NCI-H1694 treated with DMSO at 0.1 percent for 48 hours (cell line): Measurements from ENCODE around the gene ZCCHC13.
"Not testable (repeated sequence)": the region's sequence is repeated elsewhere in the genome, so short reads cannot be mapped to it uniquely, and the experiment has no call there.

Experiments
- DNase-seq: peaks from one replicate; lab custom pipeline; 2025; lab: John Stamatoyannopoulos, UW

ZCCHC13 gene

DNA sequence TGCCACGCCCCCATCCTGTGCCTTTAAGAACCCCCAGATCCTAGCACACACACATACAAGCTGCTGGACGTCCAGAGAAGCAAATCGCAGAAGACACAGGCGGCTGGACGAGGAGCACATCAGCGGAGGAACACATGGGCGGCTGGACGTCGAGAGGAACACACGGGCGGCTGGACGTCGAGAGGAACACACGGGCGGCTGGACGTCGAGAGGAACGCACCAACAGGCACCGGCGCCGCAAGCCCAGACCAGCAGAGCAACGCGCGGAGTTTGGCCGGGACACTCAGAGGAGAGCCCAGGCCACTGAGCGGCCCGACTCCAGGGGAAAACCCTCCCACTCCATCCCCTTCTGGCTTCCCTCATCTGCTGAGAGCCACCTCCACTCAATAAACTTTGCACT is 17.2 kb downstream of the ZCCHC13 start:
- DNase-seq = no peak

DNA sequence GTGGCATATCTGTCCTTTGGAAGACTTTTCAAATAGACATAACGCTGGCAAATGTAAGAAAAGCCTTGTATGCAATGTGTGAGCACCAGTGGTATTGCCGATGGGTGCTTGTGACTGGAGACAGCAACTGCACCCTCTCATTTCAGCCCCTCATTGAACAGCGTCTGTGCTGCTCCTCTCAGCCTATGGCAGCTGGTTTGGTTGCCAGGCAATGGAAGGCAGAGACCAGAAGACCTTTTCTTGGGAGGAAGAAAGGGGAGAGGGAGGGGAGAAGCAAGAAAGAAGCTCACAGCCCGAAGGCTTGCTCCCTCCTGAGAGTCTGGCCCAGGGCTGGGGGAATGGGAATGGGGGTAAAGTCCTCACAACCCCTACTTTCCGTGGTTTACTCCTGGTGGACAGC is 20.2 kb downstream of the ZCCHC13 start:
- DNase-seq = no peak

DNA sequence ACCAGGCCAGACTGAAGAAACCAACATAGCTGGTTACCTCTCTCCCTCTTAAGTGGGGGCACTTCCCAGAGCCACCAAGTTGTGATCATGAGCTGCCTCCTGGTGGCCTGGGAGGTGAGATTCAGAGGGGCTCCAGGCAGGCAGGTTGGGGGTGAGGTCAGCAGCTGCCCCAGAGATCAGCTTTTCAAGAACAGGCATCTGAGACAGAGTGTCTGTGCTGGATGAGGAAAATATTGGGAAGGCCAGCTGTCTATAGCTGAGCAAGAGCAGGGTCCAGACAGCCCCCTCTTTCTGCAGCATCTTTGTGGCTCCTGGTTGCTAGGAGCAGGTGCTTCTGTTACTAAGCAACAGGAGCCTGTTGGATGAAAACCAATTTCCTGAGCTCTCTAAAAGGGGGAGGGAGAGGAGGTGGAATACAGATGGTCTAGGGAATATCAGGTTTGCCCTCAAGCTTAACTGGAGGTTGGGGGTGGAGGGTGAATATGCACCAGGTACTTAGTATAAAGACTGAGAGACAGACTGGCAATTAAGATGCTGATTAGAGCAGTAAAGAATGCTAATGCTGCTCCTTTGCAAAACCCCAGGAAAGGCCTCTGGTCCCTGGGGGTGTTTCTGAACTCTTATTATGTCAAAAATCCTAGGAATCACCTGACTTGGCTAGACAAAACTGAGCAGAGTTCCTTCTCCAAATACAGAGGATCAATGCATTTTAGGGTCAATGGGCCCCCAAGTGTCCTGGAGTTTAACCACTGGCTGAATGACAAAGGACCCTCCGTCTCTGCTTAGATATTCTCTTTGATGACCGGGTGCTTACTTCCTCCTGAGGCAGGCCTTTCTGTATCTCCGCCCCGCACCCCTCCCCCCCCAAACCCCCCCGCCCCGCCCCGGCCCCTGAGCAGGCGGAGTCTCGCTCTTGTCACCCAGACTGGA is 21.4 kb downstream of the ZCCHC13 start:
- peak; percentile 50 for DNase-seq

DNA sequence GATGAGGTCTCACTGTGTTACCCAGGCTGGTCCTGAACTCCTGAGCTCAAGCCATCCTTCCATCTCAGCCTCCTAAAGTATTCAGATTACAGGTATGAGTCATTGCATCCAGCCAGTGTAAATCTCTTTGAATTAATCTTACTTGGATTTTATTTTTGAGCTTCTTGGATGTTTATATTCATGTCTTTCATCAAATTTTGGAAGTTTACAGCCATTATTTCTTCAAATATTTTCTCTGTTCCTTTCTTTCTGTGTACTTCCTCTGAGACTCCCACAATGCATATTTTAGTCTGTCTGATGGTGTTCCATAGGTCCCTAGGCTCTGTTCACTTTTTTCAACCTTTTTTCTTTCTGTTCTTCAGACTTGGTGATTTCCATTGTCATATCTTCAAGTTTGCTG is 34.9 kb downstream of the ZCCHC13 start:
- DNase-seq = no peak

DNA sequence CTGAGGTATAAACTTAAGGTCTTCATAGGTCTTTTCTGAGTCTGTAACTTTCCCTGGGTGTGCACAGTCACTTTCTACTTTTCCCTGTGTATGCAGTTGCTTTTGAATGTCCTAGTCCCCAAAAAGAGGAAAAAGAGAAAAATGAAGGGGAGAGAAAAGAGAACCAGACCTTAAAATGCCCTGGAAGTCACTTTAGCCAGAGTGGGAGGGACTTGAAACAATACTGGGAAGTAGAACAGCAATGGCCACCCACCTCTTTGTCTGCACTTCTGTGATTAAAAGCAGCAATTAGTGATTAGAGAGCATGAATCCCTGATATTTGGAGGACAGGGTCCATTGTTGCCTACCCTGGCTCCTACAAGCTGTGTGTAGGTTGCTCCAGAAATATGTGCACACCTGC is 36.1 kb downstream of the ZCCHC13 start:
- DNase-seq = no peak

DNA sequence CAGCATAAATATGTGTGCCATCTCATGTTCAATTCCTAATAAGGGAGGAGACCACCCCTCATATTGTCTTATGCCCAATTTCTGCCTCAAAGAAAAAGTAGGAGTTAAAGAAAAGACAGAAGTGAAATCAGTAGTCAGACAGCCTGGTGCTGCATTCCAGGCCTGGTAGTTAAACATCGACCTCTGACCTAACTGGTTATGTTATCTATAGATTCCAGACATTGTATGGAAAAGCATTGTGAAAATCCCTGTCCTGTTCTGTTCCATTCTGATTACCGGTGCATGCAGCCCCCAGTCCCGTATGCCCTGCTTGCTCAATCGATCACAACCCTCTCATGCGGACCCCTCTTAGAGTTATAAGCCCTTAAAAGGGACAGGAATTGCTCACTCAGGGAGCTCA is 38.2 kb downstream of the ZCCHC13 start:
- not testable (repeated sequence) for DNase-seq

DNA sequence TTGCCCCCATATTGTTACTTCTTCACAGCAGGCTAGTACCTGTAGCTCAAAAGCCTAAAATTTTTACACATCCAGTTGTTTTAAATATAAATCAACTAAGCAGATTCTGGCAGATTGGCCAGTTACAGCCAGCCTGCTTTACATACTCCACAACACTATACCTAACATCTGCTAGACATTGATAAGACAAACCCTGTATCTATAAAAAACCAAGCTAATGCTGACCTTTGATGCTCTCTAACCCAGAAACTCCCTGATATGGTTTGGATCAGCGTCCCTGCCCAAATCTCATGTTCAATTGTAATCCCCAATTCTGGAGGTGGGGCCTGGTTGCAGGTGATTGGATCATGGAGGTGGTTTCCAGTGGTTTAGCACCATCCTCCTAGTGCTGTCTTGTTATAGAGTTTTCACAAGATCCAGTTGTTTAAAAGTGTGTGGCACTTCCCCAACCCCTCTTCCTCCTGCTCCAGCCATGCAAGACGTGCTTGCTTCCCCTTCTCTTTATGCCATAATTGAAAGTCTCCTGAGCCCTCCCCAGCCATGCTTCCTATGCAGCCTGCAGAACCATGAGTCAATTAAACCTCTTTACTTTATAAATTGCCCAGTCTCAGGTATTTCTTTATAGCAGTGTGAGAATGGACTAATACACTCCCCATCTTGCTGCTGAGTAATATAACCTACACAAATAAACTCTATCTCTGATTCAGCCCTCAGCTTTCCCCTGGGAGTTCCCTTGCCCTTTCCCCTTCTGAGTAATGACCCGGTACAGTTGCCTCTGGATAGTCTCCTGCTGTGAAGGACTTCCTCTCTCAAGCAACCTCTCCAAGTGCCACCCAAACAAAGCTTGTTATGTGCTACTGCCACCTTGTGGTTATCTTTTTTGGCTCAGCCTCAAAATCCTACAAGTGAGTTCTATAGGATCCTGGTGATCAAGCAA is 39.6 kb downstream of the ZCCHC13 start:
- peak; percentile 71 for DNase-seq

DNA sequence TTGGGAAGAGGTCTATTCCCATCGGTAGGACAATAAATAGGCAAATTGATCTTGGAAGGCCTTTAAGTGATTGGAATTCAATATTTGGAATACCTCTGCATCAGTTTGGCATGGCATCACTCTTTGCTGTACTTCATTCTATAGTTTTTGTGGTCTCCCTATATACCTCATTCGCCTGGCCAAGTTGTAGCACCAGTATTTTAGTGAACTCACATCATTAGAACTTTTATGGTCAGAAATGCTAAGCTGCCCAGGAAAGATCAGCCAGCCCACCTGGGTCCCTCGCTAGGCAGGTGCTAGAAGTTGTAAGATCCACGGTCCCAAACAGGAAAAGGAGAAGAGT is 40.3 kb downstream of the ZCCHC13 start:
- DNase-seq = no peak

DNA sequence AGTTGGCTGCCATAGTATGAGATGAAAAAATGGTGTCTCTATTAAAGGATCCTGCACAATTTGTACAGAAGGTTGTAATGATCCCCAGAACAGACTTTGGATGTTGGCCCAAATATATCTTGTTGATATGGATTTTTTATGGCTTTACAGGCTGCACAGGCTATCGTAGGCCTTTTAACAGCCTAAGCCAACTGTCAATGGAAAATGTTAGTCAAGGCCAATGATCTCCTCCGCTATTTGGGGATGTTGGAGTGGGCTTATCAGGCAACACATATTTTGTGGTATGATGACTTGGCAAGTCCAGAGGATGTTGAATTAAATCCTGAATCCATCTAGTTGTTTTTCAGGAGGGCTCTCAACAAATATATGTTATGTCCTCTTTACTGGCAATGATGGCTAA is 42.1 kb downstream of the ZCCHC13 start:
- no peak for DNase-seq

DNA sequence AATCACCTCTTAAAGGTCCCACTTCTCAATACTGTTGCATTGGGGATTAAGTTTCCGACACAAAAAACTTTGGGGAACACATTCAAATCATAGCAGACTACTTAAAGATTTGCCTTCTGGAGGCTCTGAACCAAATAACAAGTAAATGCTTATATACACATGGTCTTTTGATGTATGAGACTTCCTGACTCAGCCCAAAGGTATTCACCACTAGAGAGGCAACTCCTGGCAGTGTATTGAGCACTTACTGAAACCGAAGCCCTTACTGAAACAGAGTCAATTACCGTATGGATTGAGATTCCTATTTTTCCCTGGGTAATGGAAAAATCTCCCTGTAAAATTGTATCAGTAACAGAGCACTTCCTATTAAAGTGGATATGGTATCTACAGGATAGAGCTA is 45.4 kb downstream of the ZCCHC13 start:
- no peak for DNase-seq

DNA sequence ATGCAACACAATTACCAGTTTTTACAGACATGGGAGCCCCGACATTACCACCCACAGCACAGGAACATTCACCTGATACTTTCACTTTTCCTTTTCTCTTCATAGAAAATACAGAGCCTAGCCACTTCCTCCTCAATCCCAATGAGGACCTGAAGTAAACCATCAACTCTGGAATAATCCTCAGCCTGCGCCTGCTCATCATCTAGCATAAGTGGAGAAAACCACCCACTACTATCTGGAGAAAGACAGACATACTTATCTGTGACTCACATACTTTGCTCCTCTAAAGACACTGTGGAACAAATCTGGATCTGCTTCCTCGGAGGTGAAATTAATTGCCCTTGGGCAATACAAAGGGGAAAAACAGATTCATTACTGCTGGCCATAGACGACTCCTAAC is 47.8 kb downstream of the ZCCHC13 start:
- DNase-seq = no peak

DNA sequence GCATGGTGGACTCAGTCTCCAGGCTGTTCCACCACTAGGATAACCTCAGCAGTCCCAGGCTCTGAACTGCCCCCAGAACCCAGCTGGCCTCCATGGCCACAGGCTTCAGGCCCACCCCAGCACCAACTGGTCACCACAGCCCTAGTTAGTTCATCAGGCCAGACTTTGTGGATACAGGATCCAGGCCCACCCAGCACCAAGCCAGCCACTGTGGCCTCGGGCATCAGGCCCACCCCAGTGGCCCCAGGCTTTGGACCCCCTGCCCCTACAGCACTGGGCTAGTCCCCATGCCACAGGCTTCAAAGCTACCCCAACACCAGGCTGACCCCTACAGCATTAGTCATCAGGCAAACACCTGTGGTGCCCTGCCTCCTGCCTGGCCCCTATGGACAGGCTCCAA is 50.0 kb downstream of the ZCCHC13 start:
- DNase-seq = no peak
